Midbrain (tissue), 1 donor: ENCODE results near the gene SLC6A1.
"Not testable (repeated sequence)": the region's sequence is repeated elsewhere in the genome, so short reads cannot be mapped to it uniquely, and the experiment has no call there.

Experiments used
- DNase-seq: peaks from one replicate; lab custom pipeline; 2025; lab: John Stamatoyannopoulos, UW

SLC6A1 gene

DNA sequence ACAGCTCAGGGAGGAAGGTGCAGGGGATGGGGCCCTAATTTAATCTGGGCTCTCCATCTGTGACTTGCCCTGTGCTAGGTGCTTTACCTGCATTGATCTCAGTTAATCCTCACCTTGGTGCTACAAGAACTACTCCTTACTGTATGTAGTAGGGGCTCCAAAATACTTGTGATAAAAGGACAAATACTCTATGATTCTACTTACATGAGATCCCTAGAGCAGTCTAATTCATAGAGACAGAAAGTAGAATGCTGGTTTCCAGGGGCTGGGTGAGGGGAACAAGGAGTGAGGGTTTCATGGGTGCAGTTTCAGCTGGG lies 67.2 kb downstream of the SLC6A1 start:
- no peak for DNase-seq

DNA sequence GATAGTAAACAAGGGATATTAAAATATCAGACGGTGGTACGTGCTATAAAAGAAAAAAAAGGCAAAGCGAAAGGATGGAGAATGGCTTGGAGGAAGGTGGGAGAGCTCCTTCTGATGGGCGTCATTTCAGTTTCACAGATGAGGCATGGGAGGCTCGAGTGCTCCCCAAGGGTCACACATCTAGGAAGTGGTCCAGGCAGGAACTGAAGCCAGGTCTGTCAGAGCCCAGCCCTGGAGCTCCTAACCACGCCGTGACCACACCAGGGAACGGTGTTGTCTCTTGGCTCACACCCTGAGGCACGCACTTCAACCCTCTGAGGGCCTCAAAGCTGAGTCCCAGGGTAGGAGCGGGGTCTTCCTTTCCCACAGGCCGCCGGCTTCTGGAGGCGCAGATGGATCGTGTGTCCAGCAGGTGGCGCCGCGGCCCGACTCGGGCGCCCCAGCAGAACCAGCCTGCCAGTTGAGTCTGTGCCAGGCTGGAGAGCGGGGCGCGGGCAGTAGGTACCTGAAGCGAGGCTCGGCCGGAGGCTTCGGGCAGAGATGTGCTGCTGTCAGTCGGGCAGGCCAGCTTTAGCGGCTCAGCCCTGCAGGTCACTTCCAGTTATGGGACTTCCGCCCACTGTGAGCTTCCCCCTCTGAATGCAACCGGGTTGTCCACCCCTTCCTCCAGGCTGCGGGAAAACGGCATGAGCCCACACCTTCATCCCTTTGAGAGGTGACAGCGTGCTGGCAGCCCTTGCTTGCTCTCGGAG lies 68.1 kb downstream of the SLC6A1 start:
- DNase-seq: peak; percentile 73

DNA sequence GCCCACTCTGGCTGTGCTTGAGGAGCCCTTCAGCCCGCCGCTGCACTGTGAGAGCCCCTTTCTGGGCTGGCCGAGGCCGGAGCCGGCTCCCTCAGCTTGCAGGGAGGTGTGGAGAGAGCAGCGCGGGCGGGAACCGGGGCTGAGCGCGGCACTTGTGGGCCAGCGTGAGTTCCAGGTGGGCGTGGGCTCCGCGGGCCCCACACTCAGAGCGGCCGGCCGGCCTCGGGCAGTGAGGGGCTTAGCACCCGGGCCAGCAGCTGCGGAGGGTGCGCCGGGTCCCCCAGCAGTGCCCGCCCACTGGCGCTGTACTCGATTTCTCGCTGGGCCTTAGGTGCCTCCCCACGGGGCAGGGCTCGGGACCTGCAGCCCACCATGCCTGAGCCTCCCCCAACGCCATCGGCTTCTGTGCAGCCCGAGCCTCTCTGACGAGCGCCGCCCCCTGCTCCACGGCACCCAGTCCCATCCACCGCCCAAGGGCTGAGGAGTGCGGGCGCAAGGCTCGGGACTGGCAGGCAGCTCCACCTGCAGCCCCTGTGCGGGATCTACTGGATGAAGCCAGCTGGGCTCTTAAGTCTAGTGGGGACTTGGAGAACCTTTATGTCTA lies 68.8 kb downstream of the SLC6A1 start:
- not testable (repeated sequence) for DNase-seq

DNA sequence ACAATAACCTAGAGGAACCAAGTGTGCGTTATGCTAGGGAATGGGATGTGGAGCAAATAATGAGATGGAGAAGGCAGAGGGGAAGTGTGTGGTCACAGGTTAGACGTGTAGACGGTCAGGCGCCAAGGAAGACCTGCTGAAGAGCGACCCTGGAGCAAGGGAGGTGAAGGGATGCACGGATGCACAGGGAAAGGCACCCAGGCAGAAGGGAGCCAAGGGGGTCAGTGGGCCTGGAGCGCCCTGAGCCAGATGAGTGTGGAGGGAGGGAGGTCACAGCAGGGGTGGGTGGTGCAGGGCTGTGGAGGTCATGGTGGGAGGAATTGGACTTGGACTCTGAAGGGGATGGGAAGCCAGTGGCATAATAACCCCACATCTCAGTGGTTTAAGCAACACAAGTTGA lies 70.2 kb downstream of the SLC6A1 start:
- no peak for DNase-seq

DNA sequence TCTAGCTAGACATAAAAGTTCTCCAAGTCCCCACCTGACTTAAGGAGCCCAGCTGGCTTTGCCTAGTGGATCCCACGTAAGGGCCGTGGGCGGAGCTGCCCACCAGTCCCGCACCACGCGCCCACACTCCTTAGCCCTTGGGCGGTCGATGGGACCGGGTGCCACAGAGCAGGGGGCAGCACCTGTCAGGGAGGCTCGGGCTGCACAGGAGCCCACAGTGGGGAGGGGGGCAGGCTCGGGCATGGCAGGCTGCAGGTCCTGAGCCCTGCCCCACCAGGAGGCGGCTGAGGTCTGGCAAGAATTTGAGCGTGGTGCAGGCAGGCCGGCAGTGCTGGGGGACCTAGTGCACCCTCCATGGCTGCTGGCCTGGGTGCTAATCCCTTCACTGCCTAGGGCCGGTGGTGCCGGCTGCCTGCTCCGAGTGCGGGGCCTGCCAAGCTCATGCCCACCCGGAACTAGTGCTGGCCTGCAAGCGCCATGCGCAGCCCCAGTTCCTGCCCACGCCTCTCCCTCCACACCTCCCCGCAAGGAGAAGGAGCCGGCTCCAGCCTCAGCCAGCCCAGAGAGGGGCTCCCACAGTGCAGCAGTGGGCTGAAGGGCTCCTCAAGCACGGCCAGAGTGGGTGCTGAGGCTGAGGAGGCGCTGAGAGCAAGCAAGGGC lies 78.7 kb downstream of the SLC6A1 start:
- no peak for DNase-seq

DNA sequence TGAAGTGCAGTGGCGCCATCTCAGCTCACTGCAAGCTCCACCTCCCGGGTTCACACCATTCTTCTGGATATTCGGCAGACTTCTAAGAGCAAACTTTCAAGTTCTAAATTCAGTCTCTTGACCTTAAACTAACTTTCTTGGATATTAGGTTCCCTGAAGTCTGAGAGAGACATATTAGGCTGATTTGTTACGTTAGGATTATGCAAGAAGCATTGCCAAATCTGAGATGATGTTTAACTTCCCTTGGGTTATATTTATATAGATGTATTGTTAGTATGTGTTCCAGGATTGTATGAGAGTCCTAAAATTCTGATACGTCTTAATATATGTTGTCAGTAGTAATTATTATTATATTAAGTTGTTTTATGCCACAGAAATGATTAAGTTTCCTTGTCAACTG lies 80.1 kb downstream of the SLC6A1 start:
- no peak for DNase-seq

DNA sequence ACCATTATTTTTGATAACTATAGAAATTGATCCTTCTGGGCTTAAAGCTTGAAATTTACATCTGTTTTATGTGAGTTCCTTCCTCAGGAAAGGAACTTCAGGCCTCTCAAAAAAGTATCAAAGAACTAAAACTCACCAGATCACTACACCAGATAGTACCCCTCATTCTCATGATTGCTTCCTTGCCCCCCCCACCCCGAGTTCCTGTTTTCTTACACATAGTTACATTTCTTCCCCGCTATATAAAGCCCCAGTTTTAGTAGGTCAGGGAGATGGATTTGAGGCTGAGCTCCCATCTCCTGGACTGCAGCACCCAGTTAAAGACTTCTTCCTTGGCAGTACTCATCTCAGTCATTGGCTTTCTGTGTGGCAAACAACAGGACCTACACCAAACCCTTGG lies 81.5 kb downstream of the SLC6A1 start:
- no peak for DNase-seq

DNA sequence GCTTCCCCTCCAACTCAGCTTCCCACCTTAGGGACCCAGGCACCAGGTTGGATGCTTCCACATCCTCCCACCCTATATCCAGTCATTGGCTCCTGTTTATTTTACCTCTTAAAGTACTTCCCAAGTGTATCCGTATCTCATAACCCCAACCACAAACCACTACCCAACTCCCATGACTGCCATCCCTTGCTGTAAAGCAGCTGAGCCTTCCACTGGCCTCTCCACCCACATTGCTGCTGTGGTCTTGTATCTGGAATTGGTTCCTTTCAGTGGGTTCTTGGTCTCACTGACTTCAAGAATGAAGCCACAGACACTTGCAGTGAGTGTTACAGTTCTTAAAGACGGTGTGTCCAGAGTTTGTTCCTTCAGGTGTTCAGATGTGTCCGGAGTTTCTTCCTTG lies 81.9 kb downstream of the SLC6A1 start:
- no peak for DNase-seq

DNA sequence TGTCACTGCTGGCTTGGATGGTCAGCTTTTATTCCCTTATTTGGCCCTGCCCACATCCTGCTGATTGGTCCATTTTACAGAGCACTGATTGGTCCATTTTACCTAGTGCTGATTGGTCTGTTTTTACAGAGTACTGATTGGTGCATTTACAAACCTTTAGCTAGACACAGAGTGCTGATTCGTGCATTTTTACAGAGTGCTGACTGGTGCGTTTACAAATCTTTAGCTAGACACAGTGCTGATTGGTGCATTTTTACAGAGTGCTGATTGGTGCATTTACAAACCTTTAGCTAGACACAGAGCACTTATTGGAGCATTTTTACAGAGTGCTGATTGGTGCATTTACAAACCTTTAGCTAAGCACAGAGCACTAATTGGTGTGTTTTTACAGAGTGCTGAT lies 82.6 kb downstream of the SLC6A1 start:
- not testable (repeated sequence) for DNase-seq

DNA sequence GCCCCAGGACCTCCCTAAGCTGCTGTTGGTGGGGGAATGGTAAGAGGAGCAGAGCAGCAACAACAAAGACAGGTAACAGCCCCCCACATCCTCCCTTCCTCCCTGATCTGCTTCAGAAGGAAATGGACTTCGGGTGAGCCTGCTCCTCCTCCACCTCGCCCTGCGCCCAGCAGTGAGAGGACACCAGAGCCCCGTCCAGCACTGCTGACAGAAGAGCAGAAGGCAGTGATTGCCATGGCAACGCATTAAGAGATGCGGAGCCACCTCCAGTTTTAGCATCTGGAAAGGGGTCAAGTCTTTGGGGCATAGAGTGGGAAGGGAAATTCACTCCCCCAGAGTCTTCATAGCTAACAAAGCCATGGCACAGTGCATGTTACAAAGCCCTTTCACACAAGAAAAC lies 84.2 kb downstream of the SLC6A1 start:
- DNase-seq: no peak

DNA sequence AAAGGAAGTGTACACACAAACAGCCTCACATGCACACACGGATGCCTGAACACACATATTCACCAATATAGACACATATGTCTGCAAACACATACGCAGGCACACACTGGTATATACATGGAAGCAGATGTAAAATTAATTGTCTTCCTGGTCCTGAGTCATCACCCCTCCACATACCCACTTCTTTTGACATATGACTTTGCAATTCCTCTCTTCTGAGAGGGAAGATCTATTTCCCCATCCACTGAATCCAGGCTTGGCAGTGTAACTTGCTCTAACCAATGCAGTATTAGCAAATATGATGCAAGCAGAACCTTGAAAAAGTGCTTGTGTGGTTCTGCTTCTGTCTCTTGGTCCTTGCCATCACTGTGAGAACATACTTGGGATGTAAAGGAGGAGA lies 84.9 kb downstream of the SLC6A1 start:
- no peak for DNase-seq

DNA sequence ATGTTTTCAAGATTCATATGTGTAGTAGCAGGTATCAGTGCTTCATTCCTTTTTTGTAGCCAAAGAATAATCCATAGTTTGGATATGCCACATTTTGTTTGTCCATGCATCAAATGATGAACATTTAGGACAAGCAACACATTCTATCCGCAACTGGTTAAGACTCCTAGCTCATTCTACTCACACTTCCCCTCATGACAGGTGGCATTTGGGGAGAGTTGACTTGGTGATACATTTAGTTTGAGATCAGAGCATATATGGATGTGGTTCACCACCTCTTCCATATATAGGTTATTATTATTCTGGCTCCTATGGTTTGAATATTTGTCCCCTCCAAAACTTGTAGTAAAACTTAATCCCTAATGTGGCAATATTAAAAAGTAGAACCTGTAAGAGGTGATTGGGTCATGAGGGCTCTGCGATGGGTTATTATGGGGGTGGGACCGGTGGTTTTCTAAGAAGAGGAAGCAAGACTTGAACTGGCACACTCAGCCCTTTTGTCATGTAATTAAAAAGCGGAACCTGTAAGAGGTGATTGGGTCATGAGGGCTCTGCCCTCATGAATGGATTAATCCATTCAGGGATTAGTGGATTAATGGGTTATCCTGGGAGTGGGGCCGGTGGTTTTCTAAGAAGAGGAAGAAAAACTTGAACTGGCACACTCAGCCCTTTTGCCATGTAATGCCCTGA lies 86.4 kb downstream of the SLC6A1 start:
- no peak for DNase-seq

DNA sequence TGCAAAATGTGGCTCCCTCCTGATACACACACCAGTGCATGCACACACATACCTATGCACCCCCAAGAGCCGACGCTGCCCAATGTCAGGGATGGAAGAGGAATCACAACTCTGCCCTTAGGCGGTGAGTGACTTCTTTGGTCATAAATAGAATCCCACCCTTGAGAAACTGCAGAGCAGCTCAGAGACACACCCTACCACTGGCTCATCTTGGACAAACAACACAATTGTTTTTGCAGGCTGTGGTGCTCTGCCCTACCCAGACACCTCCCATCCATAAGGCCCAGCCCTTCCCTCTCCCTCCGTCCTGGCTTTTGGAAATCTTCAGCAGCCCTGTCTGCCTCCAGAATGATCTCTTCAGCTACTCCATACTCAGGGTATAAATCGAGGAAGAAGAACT lies 87.9 kb downstream of the SLC6A1 start:
- DNase-seq: no peak

DNA sequence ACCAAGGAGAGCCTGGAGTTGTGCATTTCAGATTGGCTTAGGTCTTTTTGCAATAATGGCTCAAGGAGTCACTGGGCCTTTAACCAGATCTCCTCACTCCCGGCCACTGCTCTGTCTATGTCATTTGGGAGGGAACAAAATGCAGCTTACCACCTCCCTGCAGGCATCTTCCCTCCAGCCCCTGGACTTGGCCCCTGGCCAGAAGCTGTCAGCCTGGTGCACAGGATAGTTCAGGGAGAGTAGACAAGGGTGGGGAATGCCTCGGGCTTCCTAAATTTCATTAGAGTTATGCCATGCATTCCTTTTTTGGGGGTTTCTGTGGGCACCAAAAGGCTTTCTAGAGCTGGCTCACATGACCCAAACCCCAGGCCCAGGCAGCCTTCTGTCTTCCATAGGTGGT lies 91.5 kb downstream of the SLC6A1 start:
- DNase-seq: no peak

DNA sequence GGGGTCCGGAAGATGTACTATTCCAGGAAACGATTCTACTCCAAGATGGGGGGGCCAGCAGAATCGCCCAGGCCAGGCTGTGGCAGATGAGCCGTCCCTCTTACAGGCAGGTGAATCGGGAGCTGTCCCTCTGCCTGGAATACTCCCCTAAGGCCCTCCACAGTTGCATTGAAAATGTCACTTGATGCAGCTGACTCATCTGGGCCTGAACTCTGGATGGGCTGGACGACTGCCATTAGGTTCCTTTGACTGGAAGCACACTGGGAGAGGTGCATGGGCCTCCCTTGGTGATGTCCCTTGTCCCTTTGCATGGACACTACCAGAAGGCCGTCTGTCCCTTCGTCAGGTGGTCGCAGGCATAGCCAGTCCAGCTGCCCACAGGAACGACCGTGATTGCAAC lies 92.1 kb downstream of the SLC6A1 start:
- no peak for DNase-seq

DNA sequence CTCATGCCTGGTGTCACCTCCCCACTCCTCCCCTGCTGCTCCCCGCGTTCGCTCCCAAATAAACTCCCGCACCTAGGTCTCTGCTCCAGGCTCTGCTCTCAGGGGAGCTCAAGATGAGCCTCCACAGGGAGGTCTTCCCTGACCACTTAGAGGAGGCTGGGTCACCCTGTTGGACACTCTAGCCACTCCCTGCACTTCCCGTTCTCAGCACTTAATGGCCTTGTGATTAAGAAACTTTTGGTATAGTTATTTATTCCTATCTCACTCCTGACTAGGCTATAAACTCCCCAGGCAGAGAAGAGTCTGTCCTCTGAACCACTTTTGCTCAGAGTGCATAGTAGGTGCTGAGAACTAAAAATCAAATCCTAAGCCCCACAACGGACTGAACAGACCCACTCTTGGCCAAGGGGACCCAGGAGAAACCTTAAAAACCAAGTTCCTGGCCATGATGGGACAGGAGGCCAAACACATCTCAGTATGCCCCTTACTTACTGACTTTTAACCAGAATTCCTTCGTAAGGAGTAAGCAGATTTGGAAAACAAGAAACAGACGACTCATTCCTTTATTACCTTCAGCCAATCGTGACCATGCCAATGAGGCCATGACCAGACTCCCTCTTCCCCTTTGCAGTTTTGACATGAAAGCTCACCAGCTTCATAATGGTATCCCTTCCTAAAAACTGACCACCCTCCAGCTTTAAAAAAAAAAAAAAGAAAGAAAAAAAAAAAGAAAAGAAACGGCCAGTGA lies 92.7 kb downstream of the SLC6A1 start:
- DNase-seq: no peak

DNA sequence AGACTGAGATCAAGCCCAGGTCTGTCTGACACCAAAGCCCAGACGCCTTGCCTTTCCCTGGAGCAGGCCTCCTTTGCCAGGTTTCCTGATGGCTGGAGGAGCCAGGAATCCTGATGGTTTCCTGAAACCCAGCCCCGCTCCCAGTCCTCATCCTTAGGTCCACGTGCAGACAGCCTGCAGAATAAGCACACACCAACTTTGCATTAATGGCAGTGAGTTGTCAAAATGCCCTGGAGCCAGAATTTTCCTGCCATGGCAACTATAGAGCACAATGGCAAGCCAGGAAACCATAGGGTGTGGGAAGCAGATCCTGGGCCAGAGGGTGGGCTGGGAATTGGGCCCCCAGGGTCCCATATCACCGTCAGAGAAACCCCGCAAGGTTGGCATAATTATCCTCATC lies 94.3 kb downstream of the SLC6A1 start:
- no peak for DNase-seq

DNA sequence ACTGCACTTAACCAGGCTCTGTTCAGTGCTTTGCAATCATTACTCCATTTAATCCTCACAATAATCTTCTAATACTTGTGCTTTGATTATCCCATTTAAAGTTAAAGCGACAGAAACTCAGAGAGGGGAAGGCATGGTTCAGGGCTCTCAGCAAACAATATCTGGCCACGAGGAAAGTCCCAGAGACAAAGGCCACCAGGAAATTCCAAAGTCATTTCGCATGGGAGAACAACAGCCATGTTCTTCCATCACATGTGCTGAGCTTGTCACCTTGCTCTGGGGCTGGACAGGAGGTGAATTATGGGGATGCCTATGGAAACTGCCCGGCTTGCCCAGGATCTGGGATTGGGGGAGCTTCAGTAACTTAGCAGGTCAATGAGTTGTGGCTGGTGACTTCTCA lies 95.5 kb downstream of the SLC6A1 start:
- no peak for DNase-seq

DNA sequence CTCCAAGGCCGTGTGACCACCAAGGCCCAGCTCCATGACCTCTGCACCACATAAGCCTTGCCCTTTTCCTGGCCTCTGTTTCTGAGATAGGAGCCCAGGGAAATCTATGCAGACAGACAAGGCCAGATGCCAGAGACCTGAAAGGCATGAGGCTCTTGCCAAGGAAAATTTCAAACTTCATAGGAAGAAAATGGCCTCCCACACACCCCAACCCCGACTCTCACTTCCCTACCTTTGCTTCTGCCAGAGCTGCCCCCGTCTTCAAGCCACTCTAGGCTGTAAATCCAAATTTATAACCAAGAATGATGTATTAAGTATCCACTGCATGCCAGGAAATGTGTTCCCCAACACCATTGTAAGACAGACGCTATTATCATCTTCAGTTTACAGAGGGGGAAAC lies 96.3 kb downstream of the SLC6A1 start:
- DNase-seq: no peak
